C4-2B (cell line): Measurements from ENCODE around the gene MAST4.

Experiments used
- CTCF ChIP-seq: fragments of 450-650 bp; conservative IDR thresholded peaks from 2 replicates; pipeline ENCODE4 v1.5.1; 2017; ENCODE audit warnings: mild to moderate bottlenecking
- ZFX ChIP-seq: fragments of 450-650 bp; IDR thresholded peaks from 2 replicates; pipeline ENCODE4 v1.6.1; 2017

GRCh38 chr5:66945389-66946349, 349.5 kb downstream of the MAST4 start:
- TF ChIP-seq CTCF (no peak), ZFX (no peak)
